ENCODE data around the gene FAM107B.

FAM107B gene

DNA sequence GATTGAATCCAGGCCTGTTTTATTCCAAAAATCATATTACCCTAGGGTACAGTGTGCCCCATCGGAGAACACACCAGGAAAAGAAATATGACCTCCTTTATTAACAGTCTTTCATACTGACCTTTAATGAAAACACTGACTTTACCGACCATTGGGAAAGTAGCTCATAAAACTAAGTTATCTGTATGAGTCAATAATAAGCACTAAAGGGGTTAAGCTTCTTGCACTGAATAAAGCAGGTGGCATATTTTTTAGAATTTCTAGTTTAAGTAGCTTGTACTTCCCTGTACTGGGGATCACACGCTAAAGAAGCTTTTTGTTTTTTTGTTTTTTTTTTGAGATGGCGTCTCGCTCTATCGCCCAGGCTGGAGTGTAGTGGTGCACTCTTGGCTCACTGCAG, 199.8 kb downstream of the FAM107B start:
- no peak for DNase-seq (ENCODE audit: low read depth, low spot score)
- no peak overlapping the region for H3K4me3 ChIP-seq (ENCODE audit: low read depth, low read length)
- TF ChIP-seq, protein P1, sequence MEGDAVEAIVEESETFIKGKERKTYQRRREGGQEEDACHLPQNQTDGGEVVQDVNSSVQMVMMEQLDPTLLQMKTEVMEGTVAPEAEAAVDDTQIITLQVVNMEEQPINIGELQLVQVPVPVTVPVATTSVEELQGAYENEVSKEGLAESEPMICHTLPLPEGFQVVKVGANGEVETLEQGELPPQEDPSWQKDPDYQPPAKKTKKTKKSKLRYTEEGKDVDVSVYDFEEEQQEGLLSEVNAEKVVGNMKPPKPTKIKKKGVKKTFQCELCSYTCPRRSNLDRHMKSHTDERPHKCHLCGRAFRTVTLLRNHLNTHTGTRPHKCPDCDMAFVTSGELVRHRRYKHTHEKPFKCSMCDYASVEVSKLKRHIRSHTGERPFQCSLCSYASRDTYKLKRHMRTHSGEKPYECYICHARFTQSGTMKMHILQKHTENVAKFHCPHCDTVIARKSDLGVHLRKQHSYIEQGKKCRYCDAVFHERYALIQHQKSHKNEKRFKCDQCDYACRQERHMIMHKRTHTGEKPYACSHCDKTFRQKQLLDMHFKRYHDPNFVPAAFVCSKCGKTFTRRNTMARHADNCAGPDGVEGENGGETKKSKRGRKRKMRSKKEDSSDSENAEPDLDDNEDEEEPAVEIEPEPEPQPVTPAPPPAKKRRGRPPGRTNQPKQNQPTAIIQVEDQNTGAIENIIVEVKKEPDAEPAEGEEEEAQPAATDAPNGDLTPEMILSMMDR (IDR thresholded peaks at IDR 0.05; ENCODE audit: insufficient read depth, low read length, missing control alignments), result no peak
- POLR2A ChIA-PET, result no interaction called here
- CTCF ChIA-PET, result interaction anchor here (1.0 to 2.1 kb wide), 2 partner anchors 9 to 38 kb away, joined by 3 to 6 read pairs; no protein-coding TSS in a partner anchor

DNA sequence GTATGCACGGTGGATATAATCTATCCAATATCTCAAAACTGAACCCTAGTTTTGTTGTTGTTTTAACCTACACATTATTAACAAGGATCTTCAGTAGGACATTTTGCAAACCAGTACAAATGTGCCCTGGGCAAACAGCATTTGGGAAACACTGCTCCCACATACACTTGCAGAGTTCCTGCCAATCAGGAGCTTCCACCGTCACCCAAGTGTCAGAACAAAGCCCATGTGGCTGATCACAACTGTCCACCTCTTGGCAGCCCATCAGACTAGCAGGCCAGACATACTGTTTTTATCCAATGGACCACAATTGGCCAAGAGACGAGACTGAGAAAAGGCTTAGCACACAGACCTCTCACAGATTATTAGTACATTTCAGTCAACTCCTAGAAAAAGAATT, 200.4 kb downstream of the FAM107B start:
- POLR2A ChIA-PET, result no interaction called here
- CTCF ChIA-PET, result interaction anchor here (1.0 to 2.1 kb wide), 2 partner anchors 9 to 37 kb away, joined by 3 to 6 read pairs; no protein-coding TSS in a partner anchor
- no peak for DNase-seq (ENCODE audit: low read depth, low spot score)
- H3K4me3 ChIP-seq (ENCODE audit: low read depth, low read length), result no peak overlapping the region
- TF ChIP-seq, protein P1 (IDR thresholded peaks at IDR 0.05; ENCODE audit: insufficient read depth, low read length, missing control alignments), result no peak

DNA sequence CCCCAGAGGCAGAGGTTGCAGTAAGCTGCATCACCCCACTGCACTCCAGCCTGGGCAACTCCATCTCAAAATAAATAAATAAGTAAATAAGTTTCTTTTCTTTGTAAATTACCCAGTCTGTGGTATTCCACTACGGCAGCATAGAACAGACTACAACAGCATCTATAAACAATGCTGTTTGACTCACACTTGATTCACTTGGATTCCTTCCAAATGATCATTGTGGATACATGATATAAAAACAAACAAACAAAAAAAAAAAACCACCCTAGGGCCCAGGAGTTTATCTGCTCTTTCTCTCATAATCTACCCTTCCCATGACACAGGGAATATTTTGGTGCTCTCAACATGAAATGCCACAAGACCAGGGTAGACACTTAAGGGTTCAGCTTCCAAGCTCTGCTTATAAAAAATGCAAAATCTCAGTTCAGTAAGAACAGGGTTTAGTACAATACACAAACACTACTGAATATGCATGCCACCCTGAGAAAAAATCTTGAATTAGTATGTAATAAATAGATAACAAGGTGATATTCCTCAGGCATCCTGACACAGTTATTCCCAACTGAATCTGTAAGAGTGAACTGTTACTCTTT, 200.9 kb downstream of the FAM107B start:
- no peak overlapping the region for H3K4me3 ChIP-seq (ENCODE audit: low read depth, low read length)
- TF ChIP-seq, protein P1 (IDR thresholded peaks at IDR 0.05; ENCODE audit: insufficient read depth, low read length, missing control alignments), result no peak
- DNase-seq (ENCODE audit: low read depth, low spot score), result no peak
- ChIA-PET POLR2A (no interaction called here), CTCF (no interaction called here)

DNA sequence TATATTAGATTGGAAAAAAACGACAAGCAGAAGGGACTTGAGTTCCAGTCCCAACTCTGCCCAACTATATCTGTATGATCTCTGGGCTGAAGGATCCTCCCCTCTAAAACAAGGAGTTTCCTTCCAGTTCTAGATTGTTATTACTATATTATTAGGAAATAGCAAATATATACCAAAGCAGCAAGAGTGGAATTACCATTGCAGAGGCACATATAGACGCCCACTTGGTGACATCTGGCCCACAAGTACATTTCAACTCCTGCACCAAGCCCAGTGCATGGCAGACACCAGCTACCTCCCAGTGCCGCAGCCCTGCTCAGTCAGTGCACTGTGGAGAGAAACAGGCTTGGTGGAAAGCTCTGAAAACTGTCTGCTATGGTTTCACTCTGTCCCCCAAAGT, 201.9 kb downstream of the FAM107B start:
- POLR2A ChIA-PET, result no interaction called here
- TF ChIP-seq, protein P1 (IDR thresholded peaks at IDR 0.05; ENCODE audit: insufficient read depth, low read length, missing control alignments), result no peak
- CTCF ChIA-PET, result no interaction called here
- no peak overlapping the region for H3K4me3 ChIP-seq (ENCODE audit: low read depth, low read length)
- no peak for DNase-seq (ENCODE audit: low read depth, low spot score)

DNA sequence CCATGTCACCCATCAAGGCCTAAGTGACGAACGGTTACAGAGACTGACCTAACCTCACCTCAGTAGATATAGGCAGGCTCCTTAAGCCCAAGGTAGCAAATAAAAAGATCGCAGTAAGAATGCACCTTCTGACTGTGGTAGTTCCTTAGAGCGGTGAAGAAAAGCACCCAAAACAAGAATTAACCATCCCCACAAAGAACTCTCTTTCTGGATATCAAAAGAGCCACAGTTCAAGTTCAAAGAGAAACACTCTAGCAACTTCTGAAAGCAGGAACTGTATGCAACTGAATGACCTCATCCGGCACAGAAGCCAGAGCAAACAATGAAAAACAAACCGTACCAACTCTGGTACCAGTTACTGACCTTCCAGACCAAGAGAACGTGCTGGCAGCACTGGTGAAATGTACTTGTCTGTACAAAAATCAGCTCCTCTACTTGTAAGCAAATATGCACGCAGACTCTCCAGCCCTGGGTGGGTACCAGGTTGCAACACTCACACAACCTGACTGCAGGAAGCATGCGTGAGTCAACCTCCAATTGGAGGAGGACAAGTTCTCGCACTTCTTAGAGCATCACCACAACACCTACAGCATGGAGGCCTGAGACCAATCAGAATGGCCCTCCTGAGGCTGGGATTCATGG, 202.7 kb downstream of the FAM107B start:
- DNase-seq (ENCODE audit: low read depth, low spot score), result no peak
- POLR2A ChIA-PET, result no interaction called here
- TF ChIP-seq, protein P1 (IDR thresholded peaks at IDR 0.05; ENCODE audit: insufficient read depth, low read length, missing control alignments), result no peak
- CTCF ChIA-PET, result no interaction called here
- no peak overlapping the region for H3K4me3 ChIP-seq (ENCODE audit: low read depth, low read length)

DNA sequence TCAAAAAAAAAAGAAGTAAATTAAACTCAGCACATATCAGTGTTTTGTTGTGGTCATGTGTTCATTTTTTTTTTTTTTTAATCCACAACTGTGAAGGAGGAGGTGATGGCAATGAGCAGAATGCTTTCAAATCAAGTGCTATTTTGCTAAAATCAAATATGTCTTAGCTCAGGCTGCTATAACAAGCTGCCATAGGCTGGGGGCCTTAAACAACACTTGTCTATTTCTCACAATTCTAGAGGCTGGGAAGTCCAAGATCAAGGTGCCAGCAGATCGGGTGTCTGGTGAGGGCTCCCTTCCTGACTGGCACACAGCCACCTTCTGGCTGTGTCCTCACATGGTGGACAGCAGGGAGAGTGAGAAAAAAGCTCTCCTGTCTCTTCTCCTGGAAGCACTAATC, 203.9 kb downstream of the FAM107B start:
- ChIA-PET CTCF (interaction anchor here (0.7 kb wide), 1 partner anchor 8 kb away, joined by 3 read pairs; no protein-coding TSS in a partner anchor), POLR2A (no interaction called here)
- no peak for DNase-seq (ENCODE audit: low read depth, low spot score)
- H3K4me3 ChIP-seq (ENCODE audit: low read depth, low read length), result no peak overlapping the region
- TF ChIP-seq, protein P1 (IDR thresholded peaks at IDR 0.05; ENCODE audit: insufficient read depth, low read length, missing control alignments), result no peak
